Astrocyte (in vitro differentiated cells and primary cell): ENCODE measurements around the gene AP4S1. TPM values are rescaled to one million over a fixed set of nuclear protein-coding genes. Genes with fewer than 3 reads are reported as not detected.
"Not testable (repeated sequence)": the region's sequence is repeated elsewhere in the genome, so short reads cannot be mapped to it uniquely, and the experiment has no call there.

ENCODE experiments used
- DNase-seq: peaks from one replicate; pipeline ENCODE4 v3.0.0-alpha.2; 2010; ENCODE audit warnings: low read depth
- FAIRE-seq: peaks from 2 replicates; lab custom pipeline; 2011; peaks lifted over from hg19 to GRCh38; lab: Jason Lieb, UNC
- H2AFZ ChIP-seq: 2 replicates; pipeline ENCODE4 v1.6.0; 2012; ENCODE audit warnings: low read depth, low read length, inconsistent platforms
- H3K27ac ChIP-seq: 2 replicates; pipeline ENCODE4 v1.5.1; 2011; ENCODE audit warnings: low read depth, low read length, inconsistent platforms
- H3K27me3 ChIP-seq: 2 replicates; pipeline ENCODE4 v1.6.0; 2011; ENCODE audit warnings: low read length, inconsistent platforms; ENCODE audit not compliant: insufficient read depth
- H3K36me3 ChIP-seq: 2 replicates; pipeline ENCODE4 v1.5.1; 2011; ENCODE audit warnings: low read length, inconsistent platforms; ENCODE audit not compliant: insufficient read depth
- H3K4me1 ChIP-seq: 2 replicates; pipeline ENCODE4 v1.5.1; 2011; ENCODE audit warnings: low read length, inconsistent platforms; ENCODE audit not compliant: insufficient read depth
- H3K4me2 ChIP-seq: 2 replicates; pipeline ENCODE4 v1.6.0; 2012; ENCODE audit warnings: low read length, inconsistent platforms
- H3K4me3 ChIP-seq: 2 replicates; pipeline ENCODE4 v1.5.1; 2011; ENCODE audit warnings: low read depth, mild to moderate bottlenecking, low read length, inconsistent platforms; ENCODE audit not compliant: insufficient read depth
- H3K79me2 ChIP-seq: 2 replicates; pipeline ENCODE4 v1.6.0; 2012; ENCODE audit warnings: mild to moderate bottlenecking, low read length, inconsistent platforms; ENCODE audit not compliant: insufficient read depth
- H3K9ac ChIP-seq: 2 replicates; pipeline ENCODE4 v1.6.0; 2012; ENCODE audit warnings: mild to moderate bottlenecking, low read length, inconsistent platforms
- H3K9me3 ChIP-seq: 2 replicates; pipeline ENCODE4 v1.5.1; 2012; ENCODE audit warnings: low read depth, mild to moderate bottlenecking, low read length, inconsistent platforms; ENCODE audit not compliant: insufficient read depth
- H4K20me1 ChIP-seq: 2 replicates; pipeline ENCODE4 v1.6.0; 2012; ENCODE audit warnings: low read length, inconsistent platforms; ENCODE audit not compliant: insufficient read depth
- H3K27ac Mint-ChIP-seq: one replicate; pipeline ENCODE4 v1.8.0; 2021; ENCODE audit warnings: mild to moderate bottlenecking, mixed read lengths; ENCODE audit not compliant: unreplicated experiment
- H3K27me3 Mint-ChIP-seq: one replicate; pipeline ENCODE4 v1.8.0; 2021; ENCODE audit warnings: low read depth, mixed read lengths; ENCODE audit not compliant: unreplicated experiment
- H3K36me3 Mint-ChIP-seq: one replicate; pipeline ENCODE4 v1.8.0; 2021; ENCODE audit warnings: low read depth, mixed read lengths; ENCODE audit not compliant: unreplicated experiment
- H3K4me1 Mint-ChIP-seq: one replicate; pipeline ENCODE4 v1.8.0; 2021; ENCODE audit warnings: low read depth, mixed read lengths; ENCODE audit not compliant: unreplicated experiment
- H3K4me3 Mint-ChIP-seq: one replicate; pipeline ENCODE4 v1.8.0; 2021; ENCODE audit warnings: mild to moderate bottlenecking, moderate library complexity, mixed read lengths; ENCODE audit not compliant: unreplicated experiment
- H3K9me3 Mint-ChIP-seq: one replicate; pipeline ENCODE4 v1.8.0; 2021; ENCODE audit warnings: mild to moderate bottlenecking, mixed read lengths; ENCODE audit not compliant: unreplicated experiment
- CTCF ChIP-seq: IDR thresholded peaks from 2 replicates; pipeline ENCODE4 v1.5.1; 2011; ENCODE audit warnings: low read depth, mild to moderate bottlenecking, inconsistent platforms, low read length, moderate library complexity; ENCODE audit not compliant: insufficient read depth
- EZH2 ChIP-seq: IDR thresholded peaks from 2 replicates; pipeline ENCODE4 v1.6.1; 2012; ENCODE audit warnings: mild to moderate bottlenecking, low read length, inconsistent platforms; ENCODE audit not compliant: insufficient read depth
- total RNA-seq: library from RNA; stranded (reverse); gene quantifications from 2 replicates; pipeline ENCODE4 v1.2.1, GENCODE V29; 2021

AP4S1 gene
- total RNA-seq, 1 donor from 2014 or later = 5.7 TPM

GRCh38 chr14:31085027-31085426 lies 59.6 kb downstream of the AP4S1 start:
- no peak overlapping the region for H3K4me2 ChIP-seq
- DNase-seq (no peak), FAIRE-seq (no peak)
- H3K9ac ChIP-seq = no peak overlapping the region
- no peaks in the 10 kb centered on the region for H3K27me3 ChIP-seq
- H2AFZ ChIP-seq = no peak overlapping the region
- H3K27me3 Mint-ChIP-seq = no peaks in the 10 kb centered on the region
- no peaks in the 10 kb centered on the region for H3K79me2 ChIP-seq
- no peaks in the 10 kb centered on the region for H4K20me1 ChIP-seq
- no peaks in the 10 kb centered on the region for H3K36me3 ChIP-seq
- H3K36me3 Mint-ChIP-seq = peaks cover 4% of the 10 kb centered on the region
- no peaks in the 10 kb centered on the region for H3K4me1 ChIP-seq
- peaks cover 3% of the 10 kb centered on the region for H3K4me1 Mint-ChIP-seq
- no peaks in the 10 kb centered on the region for H3K9me3 Mint-ChIP-seq
- H3K9me3 ChIP-seq = no peaks in the 10 kb centered on the region
- no peak overlapping the region for H3K27ac Mint-ChIP-seq
- no peak overlapping the region for H3K4me3 Mint-ChIP-seq
- no peak for TF ChIP-seq CTCF
- no peak for TF ChIP-seq EZH2
- H3K4me3 ChIP-seq = no peak overlapping the region
- H3K27ac ChIP-seq = no peak overlapping the region

- not testable (repeated sequence) for H3K27me3 Mint-ChIP-seq, H3K36me3 ChIP-seq, H4K20me1 ChIP-seq, H3K9ac ChIP-seq, H3K4me3 ChIP-seq, H3K79me2 ChIP-seq, FAIRE-seq, H3K9me3 Mint-ChIP-seq, H3K9me3 ChIP-seq, DNase-seq, H3K36me3 Mint-ChIP-seq, H3K27me3 ChIP-seq, H3K4me2 ChIP-seq, H3K4me1 Mint-ChIP-seq, H3K4me3 Mint-ChIP-seq, H3K4me1 ChIP-seq, H3K27ac Mint-ChIP-seq, H3K27ac ChIP-seq, H2AFZ ChIP-seq
These were observed 61.0 kb downstream of the AP4S1 start for GRCh38 chr14:31086466-31086865.

GRCh38 chr14:31090883-31091764 lies 65.7 kb downstream of the AP4S1 start:
- H3K4me1 ChIP-seq = peaks cover 7% of the 10 kb centered on the region
- Mint-ChIP-seq H3K4me1 (peaks cover 13% of the 10 kb centered on the region), H3K27ac (no peak overlapping the region), H3K9me3 (no peaks in the 10 kb centered on the region), H3K36me3 (no peaks in the 10 kb centered on the region), H3K4me3 (no peak overlapping the region), H3K27me3 (no peaks in the 10 kb centered on the region)
- H3K27me3 ChIP-seq = no peaks in the 10 kb centered on the region
- H3K4me3 ChIP-seq = no peak overlapping the region
- DNase-seq (peak; percentile 82), FAIRE-seq (no peak)
- H3K9ac ChIP-seq = no peak overlapping the region
- no peaks in the 10 kb centered on the region for H3K36me3 ChIP-seq
- H3K27ac ChIP-seq = peak overlapping the region; percentile 19
- H3K79me2 ChIP-seq = no peaks in the 10 kb centered on the region
- H3K4me2 ChIP-seq = no peak overlapping the region
- TF ChIP-seq EZH2 = no peak
- no peak for TF ChIP-seq CTCF
- H2AFZ ChIP-seq = no peak overlapping the region
- H4K20me1 ChIP-seq = no peaks in the 10 kb centered on the region
- H3K9me3 ChIP-seq = no peaks in the 10 kb centered on the region
